ENCODE results near the gene PPIL6.

DNA sequence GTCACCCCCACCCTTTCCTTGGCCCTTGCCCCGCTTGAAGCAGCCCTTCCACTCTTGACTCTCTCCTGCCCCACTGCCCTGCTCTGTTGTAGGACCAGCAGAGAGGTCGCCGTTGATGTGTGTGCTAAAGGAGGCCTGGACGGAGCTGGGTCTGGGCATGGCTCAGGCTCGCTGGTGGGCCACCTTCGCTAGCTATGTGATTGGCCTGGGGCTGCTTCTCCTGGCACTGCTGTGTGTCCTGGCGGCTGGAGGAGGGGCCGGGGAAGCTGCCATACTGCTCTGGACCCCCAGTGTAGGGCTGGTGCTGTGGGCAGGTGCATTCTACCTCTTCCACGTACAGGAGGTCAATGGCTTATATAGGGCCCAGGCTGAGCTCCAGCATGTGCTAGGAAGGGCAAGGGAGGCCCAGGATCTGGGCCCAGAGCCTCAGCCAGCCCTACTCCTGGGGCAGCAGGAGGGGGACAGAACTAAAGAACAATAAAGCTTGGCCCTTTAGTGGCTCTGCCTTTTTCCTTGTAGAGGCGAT is 3.1 kb upstream of the PPIL6 start:
- no peak for TF ChIP-seq POLR2A (IDR thresholded peaks at IDR 0.05)
- TF ChIP-seq, protein P1, sequence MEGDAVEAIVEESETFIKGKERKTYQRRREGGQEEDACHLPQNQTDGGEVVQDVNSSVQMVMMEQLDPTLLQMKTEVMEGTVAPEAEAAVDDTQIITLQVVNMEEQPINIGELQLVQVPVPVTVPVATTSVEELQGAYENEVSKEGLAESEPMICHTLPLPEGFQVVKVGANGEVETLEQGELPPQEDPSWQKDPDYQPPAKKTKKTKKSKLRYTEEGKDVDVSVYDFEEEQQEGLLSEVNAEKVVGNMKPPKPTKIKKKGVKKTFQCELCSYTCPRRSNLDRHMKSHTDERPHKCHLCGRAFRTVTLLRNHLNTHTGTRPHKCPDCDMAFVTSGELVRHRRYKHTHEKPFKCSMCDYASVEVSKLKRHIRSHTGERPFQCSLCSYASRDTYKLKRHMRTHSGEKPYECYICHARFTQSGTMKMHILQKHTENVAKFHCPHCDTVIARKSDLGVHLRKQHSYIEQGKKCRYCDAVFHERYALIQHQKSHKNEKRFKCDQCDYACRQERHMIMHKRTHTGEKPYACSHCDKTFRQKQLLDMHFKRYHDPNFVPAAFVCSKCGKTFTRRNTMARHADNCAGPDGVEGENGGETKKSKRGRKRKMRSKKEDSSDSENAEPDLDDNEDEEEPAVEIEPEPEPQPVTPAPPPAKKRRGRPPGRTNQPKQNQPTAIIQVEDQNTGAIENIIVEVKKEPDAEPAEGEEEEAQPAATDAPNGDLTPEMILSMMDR (IDR thresholded peaks at IDR 0.05) = no peak
